ENCODE results near the gene SORBS2.

Gene SORBS2

GRCh38 chr4:185546335-185546734 lies 265.7 kb downstream of the SORBS2 start:
- Histone ChIP-seq H3K4me1 (ENCODE audit: insufficient read depth, low read length) (no peaks in the 10 kb centered on the region), H3K27ac (ENCODE audit: low read length) (no peak overlapping the region), H3K36me3 (ENCODE audit: insufficient read depth, low read length) (no peaks in the 10 kb centered on the region), H2AFZ (ENCODE audit: low read depth, low read length) (no peak overlapping the region), H3K79me2 (ENCODE audit: insufficient read depth, low read length) (no peaks in the 10 kb centered on the region), H4K20me1 (ENCODE audit: insufficient read depth, low read length) (no peaks in the 10 kb centered on the region), H3K27me3 (ENCODE audit: insufficient read depth, low read length, poor library complexity) (no peaks in the 10 kb centered on the region), H3K4me3 (ENCODE audit: low read depth in 1 of 2, low read length in 2 of 2) (no peak overlapping the region), H3K9me3 (ENCODE audit: insufficient read depth, low read length, severe bottlenecking) (no peaks in the 10 kb centered on the region), H3K4me2 (ENCODE audit: insufficient read depth, low read length) (no peak overlapping the region), H3K9ac (ENCODE audit: low read depth, low read length) (no peak overlapping the region)
- ATAC-seq (ENCODE audit: insufficient read depth, low read depth) (no peak), DNase-seq (no peak)
- no peak for TF ChIP-seq EZH2 (IDR thresholded peaks at IDR 0.05; ENCODE audit: borderline replicate concordance, low read depth, low read length, severe bottlenecking)

- Histone ChIP-seq H3K27me3 (ENCODE audit: insufficient read depth, low read length, poor library complexity) (no peaks in the 10 kb centered on the region), H3K36me3 (ENCODE audit: insufficient read depth, low read length) (no peaks in the 10 kb centered on the region), H2AFZ (ENCODE audit: low read depth, low read length) (no peak overlapping the region), H3K4me2 (ENCODE audit: insufficient read depth, low read length) (no peak overlapping the region), H3K4me1 (ENCODE audit: insufficient read depth, low read length) (no peaks in the 10 kb centered on the region), H3K9me3 (ENCODE audit: insufficient read depth, low read length, severe bottlenecking) (no peaks in the 10 kb centered on the region), H3K27ac (ENCODE audit: low read length) (no peak overlapping the region), H3K79me2 (ENCODE audit: insufficient read depth, low read length) (no peaks in the 10 kb centered on the region), H4K20me1 (ENCODE audit: insufficient read depth, low read length) (no peaks in the 10 kb centered on the region), H3K9ac (ENCODE audit: low read depth, low read length) (no peak overlapping the region), H3K4me3 (ENCODE audit: low read depth in 1 of 2, low read length in 2 of 2) (no peak overlapping the region)
- TF ChIP-seq EZH2 (IDR thresholded peaks at IDR 0.05; ENCODE audit: borderline replicate concordance, low read depth, low read length, severe bottlenecking) (no peak), CTCF (IDR thresholded peaks at IDR 0.05; ENCODE audit: borderline replicate concordance, extremely low read depth, low read length, poor library complexity, severe bottlenecking) (no peak)
- ATAC-seq (ENCODE audit: insufficient read depth, low read depth) = no peak
- DNase-seq = no peak
Measured at GRCh38 chr4:185542626-185543315, 269.2 kb downstream of the SORBS2 start.

GRCh38 chr4:185541251-185541727 lies 270.7 kb downstream of the SORBS2 start:
- no peak overlapping the region for H2AFZ ChIP-seq (ENCODE audit: low read depth, low read length)
- H3K79me2 ChIP-seq (ENCODE audit: insufficient read depth, low read length) = no peaks in the 10 kb centered on the region
- H3K27me3 ChIP-seq (ENCODE audit: insufficient read depth, low read length, poor library complexity) = no peaks in the 10 kb centered on the region
- DNase-seq (no peak), ATAC-seq (ENCODE audit: insufficient read depth, low read depth) (no peak)
- H3K4me3 ChIP-seq (ENCODE audit: low read depth in 1 of 2, low read length in 2 of 2) = no peak overlapping the region
- H3K4me1 ChIP-seq (ENCODE audit: insufficient read depth, low read length) = no peaks in the 10 kb centered on the region
- no peaks in the 10 kb centered on the region for H3K36me3 ChIP-seq (ENCODE audit: insufficient read depth, low read length)
- H3K4me2 ChIP-seq (ENCODE audit: insufficient read depth, low read length) = no peak overlapping the region
- no peaks in the 10 kb centered on the region for H3K9me3 ChIP-seq (ENCODE audit: insufficient read depth, low read length, severe bottlenecking)
- H3K27ac ChIP-seq (ENCODE audit: low read length) = no peak overlapping the region
- no peaks in the 10 kb centered on the region for H4K20me1 ChIP-seq (ENCODE audit: insufficient read depth, low read length)
- H3K9ac ChIP-seq (ENCODE audit: low read depth, low read length) = no peak overlapping the region
- TF ChIP-seq EZH2 (IDR thresholded peaks at IDR 0.05; ENCODE audit: borderline replicate concordance, low read depth, low read length, severe bottlenecking) (no peak), CTCF (IDR thresholded peaks at IDR 0.05; ENCODE audit: borderline replicate concordance, extremely low read depth, low read length, poor library complexity, severe bottlenecking) (no peak)

GRCh38 chr4:185540487-185541120 lies 271.4 kb downstream of the SORBS2 start:
- ATAC-seq (ENCODE audit: insufficient read depth, low read depth) = no peak
- Histone ChIP-seq H3K27ac (ENCODE audit: low read length) (no peak overlapping the region), H3K79me2 (ENCODE audit: insufficient read depth, low read length) (no peaks in the 10 kb centered on the region), H3K36me3 (ENCODE audit: insufficient read depth, low read length) (no peaks in the 10 kb centered on the region), H3K4me1 (ENCODE audit: insufficient read depth, low read length) (no peaks in the 10 kb centered on the region), H4K20me1 (ENCODE audit: insufficient read depth, low read length) (no peaks in the 10 kb centered on the region), H3K27me3 (ENCODE audit: insufficient read depth, low read length, poor library complexity) (no peaks in the 10 kb centered on the region), H3K9ac (ENCODE audit: low read depth, low read length) (no peak overlapping the region), H3K4me3 (ENCODE audit: low read depth in 1 of 2, low read length in 2 of 2) (no peak overlapping the region), H2AFZ (ENCODE audit: low read depth, low read length) (no peak overlapping the region), H3K9me3 (ENCODE audit: insufficient read depth, low read length, severe bottlenecking) (no peaks in the 10 kb centered on the region), H3K4me2 (ENCODE audit: insufficient read depth, low read length) (no peak overlapping the region)
- DNase-seq = no peak
- TF ChIP-seq CTCF (IDR thresholded peaks at IDR 0.05; ENCODE audit: borderline replicate concordance, extremely low read depth, low read length, poor library complexity, severe bottlenecking) (no peak), EZH2 (IDR thresholded peaks at IDR 0.05; ENCODE audit: borderline replicate concordance, low read depth, low read length, severe bottlenecking) (no peak)

Data from DND-41 (cell line).